Sigmoid colon (tissue), 7 donors: ENCODE data around the gene SYT10. TPM values are rescaled to one million over a fixed set of nuclear protein-coding genes. Genes with fewer than 3 reads are reported as not detected.

Experiments used
- DNase-seq: peaks from one replicate; pipeline ENCODE4 v3.0.0-alpha.2; 2019
- H3K27ac ChIP-seq, 4 donors: fragments of 200-600 bp; sonication (generic); one replicate each; pipeline ENCODE4 v1.5.1; 2016 to 2019; ENCODE audit warnings: mild to moderate bottlenecking in 1 of 4
- H3K27me3 ChIP-seq, 3 donors: fragments of 200-600 bp; sonication (generic); one replicate each; pipeline ENCODE4 v1.5.1; 2019; ENCODE audit warnings: mild to moderate bottlenecking in 1 of 3
- H3K36me3 ChIP-seq, 4 donors: fragments of 200-600 bp; sonication (generic); one replicate each; pipeline ENCODE4 v1.5.1; 2016 to 2019
- H3K4me1 ChIP-seq, 4 donors: fragments of 200-600 bp; sonication (generic); one replicate each; pipeline ENCODE4 v1.5.1; 2017 to 2019
- H3K4me3 ChIP-seq, 4 donors: fragments of 200-600 bp; sonication (generic); one replicate each; pipeline ENCODE4 v1.5.1; 2017 to 2019; ENCODE audit warnings: mild to moderate bottlenecking in 2 of 4, moderate library complexity in 1 of 4
- H3K9me3 ChIP-seq, 4 donors: fragments of 200-600 bp in 3 of 4; sonication (generic) in 3 of 4; one replicate each; pipeline versions ENCODE4 v1.5.1 to v1.6.1; 2013 to 2019
- CTCF ChIP-seq, 4 experiments: fragments of 450-650 bp in 3 of 4; fragments of 200-600 bp in 1 of 4; IDR thresholded peaks; one replicate each; pipeline ENCODE4 v1.5.1; 2016 to 2019; ENCODE audit warnings: antibody characterized with exemption in 4 of 4, mild to moderate bottlenecking in 3 of 4, moderate library complexity in 2 of 4
- EP300 ChIP-seq, 4 donors: sonication (generic); formaldehyde crosslinking; IDR thresholded peaks; one replicate each; pipeline ENCODE4 v1.6.1; 2017; ENCODE audit warnings: antibody characterized with exemption in 4 of 4
- POLR2A ChIP-seq, 2 donors: fragments of 450-650 bp; IDR thresholded peaks; one replicate each; pipeline ENCODE4 v1.6.1; 2016; ENCODE audit warnings: antibody characterized with exemption in 2 of 2, mild to moderate bottlenecking in 2 of 2, moderate library complexity in 2 of 2
- POLR2AphosphoS5 ChIP-seq, 4 donors: sonication (generic); formaldehyde crosslinking; IDR thresholded peaks; one replicate each; pipeline ENCODE4 v1.6.1; 2017; ENCODE audit warnings: antibody characterized with exemption in 4 of 4
- WGBS, 2 donors: extraction: QIAGEN DNeasy Blood & Tissue Kit; methylation state at CpG; one replicate each; pipeline ENCODE4 v1.1.7; 2013; 5-methylcytosine and 5-hydroxymethylcytosine counted together
- intact Hi-C: fragments of 100-400 bp; cut with DNase I; formaldehyde crosslinking; loops from one replicate; pipeline ENCODE4 v1.15.1; 2023
- polyA plus RNA-seq, 3 donors: library from polyadenylated mRNA; stranded (reverse); fragments of 200-250 nt; gene quantifications; one replicate each; pipeline ENCODE4 v1.2.3, GENCODE V29; 2013
- total RNA-seq, 4 donors: library from RNA; depleted of rRNA; stranded (reverse); fragments of >200 nt; gene quantifications; one replicate each; pipeline ENCODE4 v1.1.0, GENCODE V29; 2016
- donor health status: healthy with polysubstance abuse.
- donor health status: Bipolar disorder and iron deficiency.
- donor health status: healthy.

The SYT10 gene
- total and polyA plus RNA-seq, 7 donors, result 0.13 to 6.9 (median 2.0) TPM; not detected in 2

- no peak for DNase-seq
- Histone ChIP-seq H3K36me3 (no peaks in the 10 kb centered on the region), H3K4me3 (no peak overlapping the region), H3K27ac (no peak overlapping the region), H3K9me3 (no peaks in the 10 kb centered on the region), H3K4me1 (no peaks in the 10 kb centered on the region), H3K27me3 (no peaks in the 10 kb centered on the region)
- WGBS, 2 donors, result 77 to 81% methylated on average over 1 of the region's 1 CpG
- no peak for TF ChIP-seq CTCF (IDR thresholded peaks at IDR 0.05)
- TF ChIP-seq POLR2A (IDR thresholded peaks at IDR 0.05), result no peak
- no peak for TF ChIP-seq POLR2AphosphoS5 (IDR thresholded peaks at IDR 0.05)
- no peak for TF ChIP-seq EP300 (IDR thresholded peaks at IDR 0.05)
- intact Hi-C loops, result no loop called here
These were observed 32.7 kb upstream of the SYT10 start for GRCh38 chr12:33472299-33472698.

- intact Hi-C loops, result no loop called here
- 92 to 95% methylated on average over 1 of the region's 1 CpG for WGBS, 2 donors
These were observed 15.5 kb upstream of the SYT10 start for GRCh38 chr12:33455096-33455495.

GRCh38 chr12:33450480-33450879, 10.9 kb upstream of the SYT10 start:
- TF ChIP-seq POLR2A (IDR thresholded peaks at IDR 0.05), result no peak
- TF ChIP-seq CTCF (IDR thresholded peaks at IDR 0.05), result no peak
- no peak for TF ChIP-seq POLR2AphosphoS5 (IDR thresholded peaks at IDR 0.05)
- TF ChIP-seq EP300 (IDR thresholded peaks at IDR 0.05), result no peak
- DNase-seq, result no peak
- Histone ChIP-seq H3K27me3 (no peaks in the 10 kb centered on the region), H3K27ac (no peak overlapping the region), H3K4me1 (no peaks in the 10 kb centered on the region), H3K4me3 (no peak overlapping the region), H3K36me3 (no peaks in the 10 kb centered on the region), H3K9me3 (no peaks in the 10 kb centered on the region)
- intact Hi-C loops, result no loop called here
- WGBS, 2 donors, result 78 to 92% methylated on average over 3 of the region's 3 CpGs

More at GRCh38 chr12:33455096-33455495, 15.5 kb upstream of the SYT10 start:
- H3K4me1 ChIP-seq, result no peaks in the 10 kb centered on the region
- DNase-seq, result no peak
- H3K27ac ChIP-seq, result no peak overlapping the region
- no peaks in the 10 kb centered on the region for H3K27me3 ChIP-seq
- TF ChIP-seq EP300 (IDR thresholded peaks at IDR 0.05), result no peak
- TF ChIP-seq POLR2AphosphoS5 (IDR thresholded peaks at IDR 0.05), result no peak
- TF ChIP-seq POLR2A (IDR thresholded peaks at IDR 0.05), result no peak
- TF ChIP-seq CTCF (IDR thresholded peaks at IDR 0.05), result no peak
- no peaks in the 10 kb centered on the region for H3K9me3 ChIP-seq
- no peaks in the 10 kb centered on the region for H3K36me3 ChIP-seq
- H3K4me3 ChIP-seq, result no peak overlapping the region

- TF ChIP-seq CTCF (IDR thresholded peaks at IDR 0.05) (no peak), EP300 (IDR thresholded peaks at IDR 0.05) (no peak), POLR2AphosphoS5 (IDR thresholded peaks at IDR 0.05) (no peak), POLR2A (IDR thresholded peaks at IDR 0.05) (no peak)
- DNase-seq, result no peak
- H3K27me3 ChIP-seq, result peaks cover 8 to 42% (median 23%) of the 10 kb centered on the region in 3 donors
- intact Hi-C loops, result no loop called here
- H3K4me3 ChIP-seq, result no peak overlapping the region
- no peaks in the 10 kb centered on the region for H3K9me3 ChIP-seq
- H3K36me3 ChIP-seq, result no peaks in the 10 kb centered on the region
- peaks cover 0 to 14% (median 10%) of the 10 kb centered on the region in 4 donors for H3K4me1 ChIP-seq
- 91 to 93% methylated on average over 9 of the region's 9 CpGs for WGBS, 2 donors
- H3K27ac ChIP-seq, result no peak overlapping the region
These were observed 858 bp upstream of the SYT10 start for GRCh38 chr12:33440477-33440876.
